ENCODE measurements around the gene TIMM9. TPM values are rescaled to one million over a fixed set of nuclear protein-coding genes. Genes with fewer than 3 reads are reported as not detected.

Gene TIMM9
- total and polyA plus RNA-seq, 4 donors: 8.4 to 38.1 (median 17.3) TPM

GRCh38 chr14:58398495-58398894 lies 28.8 kb downstream of the TIMM9 start:
- peaks cover 0 to 4% (median 2%) of the 10 kb centered on the region in 4 donors for H3K4me1 ChIP-seq (ENCODE audit: control insufficient read depth in 4 of 4, insufficient read depth in 4 of 4, low read length in 3 of 4)
- no peak overlapping the region for H3K9ac ChIP-seq (ENCODE audit: low read depth in 1 of 2, low read length in 2 of 2)
- no peaks in the 10 kb centered on the region for H3K9me3 ChIP-seq (ENCODE audit: control insufficient read depth in 4 of 4, low read length in 3 of 4)
- H3K4me3 ChIP-seq (ENCODE audit: low read depth in 1 of 3, low read length in 3 of 3): no peak overlapping the region
- H3K36me3 ChIP-seq (ENCODE audit: control insufficient read depth in 4 of 4, insufficient read depth in 3 of 4, low read depth in 1 of 4, low read length in 3 of 4): peaks cover 0 to 1% (median 0%) of the 10 kb centered on the region in 4 donors
- H3K27ac ChIP-seq (ENCODE audit: low read depth in 1 of 2, low read length in 2 of 2): no peak overlapping the region
- no peak for TF ChIP-seq FOXA2 (IDR thresholded peaks at IDR 0.05)
- no peak for TF ChIP-seq NR2F2 (IDR thresholded peaks at IDR 0.05)
- no peak for TF ChIP-seq YY1 (IDR thresholded peaks at IDR 0.05)
- no peak for TF ChIP-seq MAX (IDR thresholded peaks at IDR 0.05)
- TF ChIP-seq CTCF (IDR thresholded peaks at IDR 0.05; ENCODE audit: low read depth, low read length, missing input control): no peak
- no peak for TF ChIP-seq HNF4A (conservative IDR thresholded peaks at IDR 0.05)
- no peak for TF ChIP-seq HNF4G (IDR thresholded peaks at IDR 0.05)
- TF ChIP-seq EGR1 (IDR thresholded peaks at IDR 0.05; ENCODE audit: low read depth in 2 of 2): no peak
- TF ChIP-seq ZBTB33 (IDR thresholded peaks at IDR 0.05): no peak
- TF ChIP-seq SP1 (IDR thresholded peaks at IDR 0.05): no peak
- no peak for TF ChIP-seq FOXA1 (IDR thresholded peaks at IDR 0.05)
- TF ChIP-seq GABPA (IDR thresholded peaks at IDR 0.05 in 1 of 2, conservative IDR thresholded peaks at IDR 0.05 in 1 of 2): no peak
- no peak for TF ChIP-seq JUND (IDR thresholded peaks at IDR 0.05)
- TF ChIP-seq TAF1 (conservative IDR thresholded peaks at IDR 0.05): no peak
- TF ChIP-seq ATF3 (IDR thresholded peaks at IDR 0.05): no peak
- no peak for TF ChIP-seq RXRA (IDR thresholded peaks at IDR 0.05)
- no peak for TF ChIP-seq REST (IDR thresholded peaks at IDR 0.05)
- no peak for TF ChIP-seq RAD21 (IDR thresholded peaks at IDR 0.05)
- no peak for DNase-seq (ENCODE audit: low spot score)
- no peaks in the 10 kb centered on the region for H3K27me3 ChIP-seq (ENCODE audit: control insufficient read depth in 4 of 4, insufficient read depth in 4 of 4, low read length in 3 of 4)
